ENCODE data around the gene WDR5B. TPM values are rescaled to one million over a fixed set of nuclear protein-coding genes. Genes with fewer than 3 reads are reported as not detected.

Gene WDR5B
- total and polyA plus RNA-seq, 2 of the 4 experiments (the other 2 are of a cell fraction): 3.1 to 5.6 TPM

GRCh38 chr3:122421836-122422235 lies 6.0 kb upstream of the WDR5B start:
- Histone ChIP-seq H3K9me1 (ENCODE audit: insufficient read depth, low read length) (no peaks in the 10 kb centered on the region; the same call in 1 of the 2 replicates), H2BK120ac (ENCODE audit: low read depth, low read length) (no peak overlapping the region), H3K27ac (ENCODE audit: insufficient read depth, low read length) (no peak overlapping the region), H3K4me1 (ENCODE audit: control insufficient read depth, insufficient read depth, low read length) (peaks cover 2% of the 10 kb centered on the region), H2AFZ (replicated peaks; ENCODE audit: low read length, poor library complexity) (no peak overlapping the region), H2AK5ac (ENCODE audit: low read depth, low read length) (no peak overlapping the region), H3K23ac (ENCODE audit: low read depth, low read length) (no peak overlapping the region), H3K56ac (ENCODE audit: extremely low read depth, insufficient read depth, low read length) (no peak overlapping the region), H3K4me2 (ENCODE audit: low read depth, low read length) (no peak overlapping the region), H3K4ac (ENCODE audit: low read depth, low read length) (no peak overlapping the region), H3K36me3 (ENCODE audit: control insufficient read depth, insufficient read depth, low read length) (peaks cover 16% of the 10 kb centered on the region), H3K14ac (replicated peaks; ENCODE audit: low read depth, low read length) (no peak overlapping the region), H4K91ac (ENCODE audit: insufficient read depth, low read depth, low read length) (no peak overlapping the region), H2BK20ac (ENCODE audit: low read depth, low read length) (no peak overlapping the region), H3K4me3 (ENCODE audit: insufficient read depth, low read depth, low read length) (no peak overlapping the region), H3K79me1 (ENCODE audit: low read depth in 1 of 2, low read length in 2 of 2) (peaks cover 22 to 31% of the 10 kb centered on the region in 2 experiments; a peak in 3 of 4 replicates), H4K5ac (ENCODE audit: low read depth, low read length) (no peak overlapping the region), H3K18ac (ENCODE audit: low read depth, low read length) (no peak overlapping the region), H4K20me1 (ENCODE audit: insufficient read depth, low read length) (no peaks in the 10 kb centered on the region), H3K27me3 (ENCODE audit: control insufficient read depth, insufficient read depth, low read length) (no peaks in the 10 kb centered on the region), H2AK9ac (replicated peaks; ENCODE audit: low read depth, low read length, poor library complexity) (no peak overlapping the region), H2BK15ac (ENCODE audit: low read depth, low read length) (no peak overlapping the region), H3K9ac (ENCODE audit: low read depth, low read length) (no peak overlapping the region), H2BK5ac (ENCODE audit: low read depth, low read length, poor library complexity, severe bottlenecking) (no peak overlapping the region), H4K8ac (ENCODE audit: low read depth in 2 of 2, low read length in 2 of 2) (no peak overlapping the region), H3K9me3 (ENCODE audit: control insufficient read depth, insufficient read depth, low read length) (no peaks in the 10 kb centered on the region)
- ATAC-seq (ENCODE audit: low read depth): no peak
- in situ Hi-C loops (cut with MboI; ENCODE audit: low sequenced_read_pairs): no loop called here
- intact Hi-C loops (cut with micrococcal nuclease): no loop called here
- dilution Hi-C loops (cut with HindIII; ENCODE audit: low sequenced_read_pairs, unreplicated experiment): no loop called here
- ChIA-PET CTCF (no interaction called here), POLR2A (ENCODE audit: unreplicated experiment) (no interaction called here)
- DNase-seq: no peak
- TF ChIP-seq CHD1 (IDR thresholded peaks at IDR 0.05; ENCODE audit: low read depth, low read length) (no peak), NFE2L2 (IDR thresholded peaks at IDR 0.05; ENCODE audit: low read depth, low read length) (no peak), CTCF (conservative IDR thresholded peaks at IDR 0.05; ENCODE audit: low read depth, low read length) (no peak), MAZ (IDR thresholded peaks at IDR 0.05; ENCODE audit: borderline replicate concordance, low read depth, low read length) (no peak), RFX5 (IDR thresholded peaks at IDR 0.05; ENCODE audit: low read depth, low read length) (no peak), FOS (IDR thresholded peaks at IDR 0.05; ENCODE audit: low read depth, low read length) (no peak), SMC3 (IDR thresholded peaks at IDR 0.05; ENCODE audit: low read depth, low read length) (no peak), MAFK (IDR thresholded peaks at IDR 0.05; ENCODE audit: low read depth, low read length) (no peak), POLR2A (IDR thresholded peaks at IDR 0.05; ENCODE audit: low read depth, low read length) (no peak), ELK1 (IDR thresholded peaks at IDR 0.05; ENCODE audit: borderline replicate concordance, low read depth, low read length) (no peak), RAD21 (IDR thresholded peaks at IDR 0.05; ENCODE audit: low read length) (no peak), RCOR1 (IDR thresholded peaks at IDR 0.05; ENCODE audit: insufficient replicate concordance, low read length) (no peak)
- WGBS, 2 experiments (ENCODE audit: extremely low coverage in 2 of 2, insufficient read length in 1 of 2): no CpG with 5 or more reads among the region's 2 CpGs
- no TSS peak for BruUV-seq (replicated peaks)
